ENCODE measurements around the gene AVP. TPM values are rescaled to one million over a fixed set of nuclear protein-coding genes. Genes with fewer than 3 reads are reported as not detected.

Gene AVP
- total and polyA plus RNA-seq, 4 donors, result 2.5 TPM; not detected in 3

DNA sequence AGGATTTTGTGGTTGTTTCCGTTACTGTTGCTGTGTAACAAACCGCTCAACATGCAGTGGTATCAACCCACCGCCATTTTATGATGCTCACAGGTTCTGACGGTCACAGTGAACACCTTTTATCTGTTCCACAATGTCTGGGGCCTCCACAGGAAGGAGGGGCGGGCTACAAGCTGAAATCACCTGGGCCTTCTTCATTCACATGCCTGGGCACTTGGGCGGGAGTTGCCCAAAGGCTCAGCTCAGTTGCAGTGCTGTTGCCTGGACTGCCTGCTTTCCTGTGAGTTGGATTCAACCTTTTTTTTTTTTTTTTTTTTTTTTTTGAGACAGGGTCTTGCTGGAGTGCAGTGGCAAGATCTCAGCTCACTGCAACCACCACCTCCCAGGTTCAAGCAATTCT lies 16.7 kb upstream of the AVP start (continued):
- TF ChIP-seq, protein P1, sequence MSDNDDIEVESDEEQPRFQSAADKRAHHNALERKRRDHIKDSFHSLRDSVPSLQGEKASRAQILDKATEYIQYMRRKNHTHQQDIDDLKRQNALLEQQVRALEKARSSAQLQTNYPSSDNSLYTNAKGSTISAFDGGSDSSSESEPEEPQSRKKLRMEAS (IDR thresholded peaks at IDR 0.05), result no peak
- TF ChIP-seq NR2F2 (IDR thresholded peaks at IDR 0.05) (no peak), RXRA (IDR thresholded peaks at IDR 0.05) (no peak), JUND (IDR thresholded peaks at IDR 0.05) (no peak), EGR1 (IDR thresholded peaks at IDR 0.05; ENCODE audit: low read depth in 2 of 2) (no peak), HNF4A (conservative IDR thresholded peaks at IDR 0.05) (no peak), TAF1 (conservative IDR thresholded peaks at IDR 0.05) (no peak)
- TF ChIP-seq, protein P2, sequence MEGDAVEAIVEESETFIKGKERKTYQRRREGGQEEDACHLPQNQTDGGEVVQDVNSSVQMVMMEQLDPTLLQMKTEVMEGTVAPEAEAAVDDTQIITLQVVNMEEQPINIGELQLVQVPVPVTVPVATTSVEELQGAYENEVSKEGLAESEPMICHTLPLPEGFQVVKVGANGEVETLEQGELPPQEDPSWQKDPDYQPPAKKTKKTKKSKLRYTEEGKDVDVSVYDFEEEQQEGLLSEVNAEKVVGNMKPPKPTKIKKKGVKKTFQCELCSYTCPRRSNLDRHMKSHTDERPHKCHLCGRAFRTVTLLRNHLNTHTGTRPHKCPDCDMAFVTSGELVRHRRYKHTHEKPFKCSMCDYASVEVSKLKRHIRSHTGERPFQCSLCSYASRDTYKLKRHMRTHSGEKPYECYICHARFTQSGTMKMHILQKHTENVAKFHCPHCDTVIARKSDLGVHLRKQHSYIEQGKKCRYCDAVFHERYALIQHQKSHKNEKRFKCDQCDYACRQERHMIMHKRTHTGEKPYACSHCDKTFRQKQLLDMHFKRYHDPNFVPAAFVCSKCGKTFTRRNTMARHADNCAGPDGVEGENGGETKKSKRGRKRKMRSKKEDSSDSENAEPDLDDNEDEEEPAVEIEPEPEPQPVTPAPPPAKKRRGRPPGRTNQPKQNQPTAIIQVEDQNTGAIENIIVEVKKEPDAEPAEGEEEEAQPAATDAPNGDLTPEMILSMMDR (IDR thresholded peaks at IDR 0.05; ENCODE audit: low read depth, low read length, missing input control), result no peak
- TF ChIP-seq, protein P3, sequence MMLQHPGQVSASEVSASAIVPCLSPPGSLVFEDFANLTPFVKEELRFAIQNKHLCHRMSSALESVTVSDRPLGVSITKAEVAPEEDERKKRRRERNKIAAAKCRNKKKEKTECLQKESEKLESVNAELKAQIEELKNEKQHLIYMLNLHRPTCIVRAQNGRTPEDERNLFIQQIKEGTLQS (IDR thresholded peaks at IDR 0.05), result no peak

DNA sequence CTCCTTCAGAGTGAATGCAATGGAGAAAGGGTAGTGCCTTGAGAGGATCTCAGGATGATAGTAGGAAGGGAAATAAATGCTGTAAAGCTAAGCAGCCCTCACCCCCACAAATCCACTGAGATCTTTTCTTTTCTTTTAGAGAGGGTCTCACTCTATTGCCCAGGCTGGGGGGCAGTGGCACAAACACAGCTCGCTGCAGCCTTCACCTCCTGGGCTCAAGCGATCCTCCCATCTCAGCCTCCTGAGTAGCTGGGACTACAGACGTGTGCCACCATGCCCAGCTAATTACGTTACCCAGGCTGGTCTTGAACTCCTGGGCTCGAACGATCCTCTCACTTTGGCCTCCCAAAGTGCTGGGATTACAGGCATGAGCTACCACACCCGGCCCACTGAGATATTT lies 16.0 kb upstream of the AVP start:
- Histone ChIP-seq H3K9ac (ENCODE audit: low read depth in 1 of 2, low read length in 2 of 2) (no peak overlapping the region), H3K27ac (ENCODE audit: low read depth in 1 of 2, low read length in 2 of 2) (no peak overlapping the region), H3K4me3 (ENCODE audit: low read depth in 1 of 3, low read length in 3 of 3) (no peak overlapping the region), H3K9me3 (ENCODE audit: control insufficient read depth in 4 of 4, low read length in 3 of 4) (no peaks in the 10 kb centered on the region), H3K27me3 (ENCODE audit: control insufficient read depth in 4 of 4, insufficient read depth in 4 of 4, low read length in 3 of 4) (no peaks in the 10 kb centered on the region), H3K4me1 (ENCODE audit: control insufficient read depth in 4 of 4, insufficient read depth in 4 of 4, low read length in 3 of 4) (no peaks in the 10 kb centered on the region), H3K36me3 (ENCODE audit: control insufficient read depth in 4 of 4, insufficient read depth in 3 of 4, low read depth in 1 of 4, low read length in 3 of 4) (no peaks in the 10 kb centered on the region)
- no peak for DNase-seq (ENCODE audit: low spot score)
- WGBS, result 94% methylated on average over 7 of the region's 7 CpGs
- no peak for TF ChIP-seq NR2F2 (IDR thresholded peaks at IDR 0.05)

DNA sequence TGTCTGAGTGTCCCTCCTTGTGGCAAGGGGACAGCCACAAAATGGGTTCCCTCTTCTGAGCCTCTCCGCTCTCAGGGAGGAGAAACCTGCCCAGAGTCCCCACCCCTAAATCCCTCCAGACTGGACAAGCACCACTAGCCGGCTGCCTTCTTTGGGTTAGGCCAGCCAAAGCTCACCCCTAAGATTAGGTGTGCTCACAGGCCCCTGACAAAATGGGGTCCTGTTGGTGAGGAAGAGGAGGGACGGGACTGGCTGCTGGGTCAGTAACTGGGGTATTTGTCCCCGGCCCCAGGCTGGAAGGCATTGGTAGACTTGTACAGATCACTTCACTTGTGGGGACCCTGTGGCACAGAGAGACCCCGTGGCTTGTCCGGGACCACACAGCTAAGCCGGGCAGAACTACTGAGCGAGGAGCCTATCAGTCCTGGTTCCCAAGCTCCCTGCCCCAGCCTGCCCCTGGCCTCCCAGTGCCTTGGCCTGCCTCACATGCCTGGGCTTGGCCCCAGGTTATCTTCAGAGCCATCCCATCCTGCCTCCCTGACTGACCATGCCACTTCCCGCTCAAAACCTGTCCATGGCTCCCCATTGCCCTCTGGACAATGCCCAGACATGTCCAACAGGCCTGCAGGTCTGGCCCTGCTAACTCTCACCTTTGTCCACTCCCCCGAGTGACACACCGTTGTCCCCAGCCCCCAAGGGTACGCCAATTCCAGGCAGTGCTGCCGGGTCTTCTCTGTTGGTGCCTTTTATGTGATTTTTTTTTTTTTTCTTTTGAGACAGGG lies 10.5 kb upstream of the AVP start:
- TF ChIP-seq NR2F2 (IDR thresholded peaks at IDR 0.05), result no peak
- no peak for TF ChIP-seq YY1 (IDR thresholded peaks at IDR 0.05)
- TF ChIP-seq, protein P3 (IDR thresholded peaks at IDR 0.05), result no peak
- TF ChIP-seq, protein P4, sequence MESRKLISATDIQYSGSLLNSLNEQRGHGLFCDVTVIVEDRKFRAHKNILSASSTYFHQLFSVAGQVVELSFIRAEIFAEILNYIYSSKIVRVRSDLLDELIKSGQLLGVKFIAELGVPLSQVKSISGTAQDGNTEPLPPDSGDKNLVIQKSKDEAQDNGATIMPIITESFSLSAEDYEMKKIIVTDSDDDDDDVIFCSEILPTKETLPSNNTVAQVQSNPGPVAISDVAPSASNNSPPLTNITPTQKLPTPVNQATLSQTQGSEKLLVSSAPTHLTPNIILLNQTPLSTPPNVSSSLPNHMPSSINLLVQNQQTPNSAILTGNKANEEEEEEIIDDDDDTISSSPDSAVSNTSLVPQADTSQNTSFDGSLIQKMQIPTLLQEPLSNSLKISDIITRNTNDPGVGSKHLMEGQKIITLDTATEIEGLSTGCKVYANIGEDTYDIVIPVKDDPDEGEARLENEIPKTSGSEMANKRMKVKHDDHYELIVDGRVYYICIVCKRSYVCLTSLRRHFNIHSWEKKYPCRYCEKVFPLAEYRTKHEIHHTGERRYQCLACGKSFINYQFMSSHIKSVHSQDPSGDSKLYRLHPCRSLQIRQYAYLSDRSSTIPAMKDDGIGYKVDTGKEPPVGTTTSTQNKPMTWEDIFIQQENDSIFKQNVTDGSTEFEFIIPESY (IDR thresholded peaks at IDR 0.05), result no peak
- TF ChIP-seq, protein P2 (IDR thresholded peaks at IDR 0.05; ENCODE audit: low read depth, low read length, missing input control), result no peak
- Histone ChIP-seq H3K27me3 (ENCODE audit: control insufficient read depth in 4 of 4, insufficient read depth in 4 of 4, low read length in 3 of 4) (peaks cover 0 to 3% (median 0%) of the 10 kb centered on the region in 4 donors), H3K4me1 (ENCODE audit: control insufficient read depth in 4 of 4, insufficient read depth in 4 of 4, low read length in 3 of 4) (peaks cover 0 to 3% (median 0%) of the 10 kb centered on the region in 4 donors), H3K9me3 (ENCODE audit: control insufficient read depth in 4 of 4, low read length in 3 of 4) (no peaks in the 10 kb centered on the region), H3K27ac (ENCODE audit: low read depth in 1 of 2, low read length in 2 of 2) (no peak overlapping the region), H3K4me3 (ENCODE audit: low read depth in 1 of 3, low read length in 3 of 3) (no peak overlapping the region), H3K9ac (ENCODE audit: low read depth in 1 of 2, low read length in 2 of 2) (no peak overlapping the region), H3K36me3 (ENCODE audit: control insufficient read depth in 4 of 4, insufficient read depth in 3 of 4, low read depth in 1 of 4, low read length in 3 of 4) (no peaks in the 10 kb centered on the region)
- 89% methylated on average over 13 of the region's 13 CpGs for WGBS
- no peak for DNase-seq (ENCODE audit: low spot score)
